ENCODE results near the gene CCDC33. TPM values are rescaled to one million over a fixed set of nuclear protein-coding genes. Genes with fewer than 3 reads are reported as not detected.

Gene CCDC33
- total and polyA plus RNA-seq, 2 donors (not counting 1 experiment from before 2014, with no cell fraction given): not detected

GRCh38 chr15:74239051-74239705 is 3.1 kb downstream of the CCDC33 start:
- H3K4me3 ChIP-seq (ENCODE audit: control extremely low read depth in 1 of 5, extremely low read depth in 1 of 5, insufficient read depth in 1 of 5, low read depth in 2 of 5, low read length in 4 of 5): no peak overlapping the region
- H3K4me3 Mint-ChIP-seq: no peak overlapping the region
- H3K27me3 Mint-ChIP-seq: peaks cover 23% of the 10 kb centered on the region
- intact Hi-C loops (cut with micrococcal nuclease): no loop called here
- H4K20me1 ChIP-seq (ENCODE audit: control insufficient read depth, insufficient read depth, low read length, poor library complexity, severe bottlenecking): no peaks in the 10 kb centered on the region
- no peaks in the 10 kb centered on the region for H3K9me3 ChIP-seq (ENCODE audit: control extremely low read depth in 1 of 3, control insufficient read depth in 2 of 3, insufficient read depth in 1 of 3, low read length in 2 of 3)
- H2AFZ ChIP-seq (ENCODE audit: insufficient read depth, low read depth, low read length, poor library complexity, severe bottlenecking): no peak overlapping the region
- H3K36me3 ChIP-seq (replicated peaks in 1 of 2; ENCODE audit: control extremely low read depth in 1 of 2, control insufficient read depth in 1 of 2, extremely low read depth in 1 of 2, insufficient read depth in 2 of 2, low read length in 1 of 2): no peaks in the 10 kb centered on the region
- ATAC-seq (ENCODE audit: low read depth): no peak
- no peak for TF ChIP-seq EZH2 (IDR thresholded peaks at IDR 0.05; ENCODE audit: borderline replicate concordance, insufficient read depth, low read depth, low read length, poor library complexity, severe bottlenecking)
- TF ChIP-seq CTCF (IDR thresholded peaks at IDR 0.05): no peak
- POLR2A ChIA-PET: interaction anchor here (0.6 kb wide), 1 partner anchor 1128 kb away, joined by 3 read pairs; no protein-coding TSS in a partner anchor
- H3K9me3 Mint-ChIP-seq (ENCODE audit: insufficient read depth): no peaks in the 10 kb centered on the region
- H3K9ac ChIP-seq (ENCODE audit: low read length): no peak overlapping the region
- H3K4me2 ChIP-seq (replicated peaks; ENCODE audit: low read depth, low read length, poor library complexity, severe bottlenecking): no peak overlapping the region
- H3K4me1 ChIP-seq (ENCODE audit: control insufficient read depth in 2 of 2, insufficient read depth in 2 of 2, low read length in 2 of 2): peaks cover 0 to 16% of the 10 kb centered on the region in 2 donors
- no peak overlapping the region for H3K27ac Mint-ChIP-seq
- H3K4me1 Mint-ChIP-seq: peaks cover 13% of the 10 kb centered on the region
- no peaks in the 10 kb centered on the region for H3K79me2 ChIP-seq (ENCODE audit: control insufficient read depth, insufficient read depth, low read length)
- WGBS (ENCODE audit: insufficient coverage): 81% methylated on average over 4 of the region's 6 CpGs
- CTCF ChIA-PET: interaction anchor here (0.9 kb wide), 1 partner anchor 9 kb away, joined by 3 read pairs; no protein-coding TSS in a partner anchor
- no peak for DNase-seq
- peaks cover 0 to 4% (median under 1%) of the 10 kb centered on the region in 4 experiments for H3K27me3 ChIP-seq (replicated peaks in 1 of 4; ENCODE audit: control extremely low read depth in 1 of 4, control insufficient read depth in 3 of 4, insufficient read depth in 4 of 4, low read length in 3 of 4)
- no peak overlapping the region for H3K27ac ChIP-seq (ENCODE audit: low read length in 2 of 2)

- WGBS (ENCODE audit: insufficient coverage): 4% methylated on average over 3 of the region's 5 CpGs
Observed at GRCh38 chr15:74240002-74240568, 4.0 kb downstream of the CCDC33 start.

More at GRCh38 chr15:74240002-74240568, 4.0 kb downstream of the CCDC33 start:
- ATAC-seq (ENCODE audit: low read depth) (no peak), DNase-seq (no peak)
- Histone ChIP-seq H4K20me1 (ENCODE audit: control insufficient read depth, insufficient read depth, low read length, poor library complexity, severe bottlenecking) (no peaks in the 10 kb centered on the region), H3K79me2 (ENCODE audit: control insufficient read depth, insufficient read depth, low read length) (no peaks in the 10 kb centered on the region), H3K4me1 (ENCODE audit: control insufficient read depth in 2 of 2, insufficient read depth in 2 of 2, low read length in 2 of 2) (peaks cover 0 to 14% of the 10 kb centered on the region in 2 donors), H2AFZ (ENCODE audit: insufficient read depth, low read depth, low read length, poor library complexity, severe bottlenecking) (no peak overlapping the region), H3K9ac (ENCODE audit: low read length) (no peak overlapping the region), H3K27me3 (replicated peaks in 1 of 4; ENCODE audit: control extremely low read depth in 1 of 4, control insufficient read depth in 3 of 4, insufficient read depth in 4 of 4, low read length in 3 of 4) (peaks cover 0 to 12% (median 5%) of the 10 kb centered on the region in 4 experiments), H3K4me2 (replicated peaks; ENCODE audit: low read depth, low read length, poor library complexity, severe bottlenecking) (no peak overlapping the region), H3K36me3 (replicated peaks in 1 of 2; ENCODE audit: control extremely low read depth in 1 of 2, control insufficient read depth in 1 of 2, extremely low read depth in 1 of 2, insufficient read depth in 2 of 2, low read length in 1 of 2) (no peaks in the 10 kb centered on the region), H3K27ac (ENCODE audit: low read length in 2 of 2) (no peak overlapping the region), H3K4me3 (ENCODE audit: control extremely low read depth in 1 of 5, extremely low read depth in 1 of 5, insufficient read depth in 1 of 5, low read depth in 2 of 5, low read length in 4 of 5) (no peak overlapping the region), H3K9me3 (ENCODE audit: control extremely low read depth in 1 of 3, control insufficient read depth in 2 of 3, insufficient read depth in 1 of 3, low read length in 2 of 3) (no peaks in the 10 kb centered on the region)
- H3K4me3 Mint-ChIP-seq: no peak overlapping the region
- no peaks in the 10 kb centered on the region for H3K9me3 Mint-ChIP-seq (ENCODE audit: insufficient read depth)
- H3K4me1 Mint-ChIP-seq: peaks cover 16% of the 10 kb centered on the region
- peaks cover 32% of the 10 kb centered on the region for H3K27me3 Mint-ChIP-seq
- POLR2A ChIA-PET: no interaction called here
- intact Hi-C loops (cut with micrococcal nuclease): no loop called here
- no peak overlapping the region for H3K27ac Mint-ChIP-seq
- CTCF ChIA-PET: no interaction called here
- TF ChIP-seq CTCF (IDR thresholded peaks at IDR 0.05) (no peak), EZH2 (IDR thresholded peaks at IDR 0.05; ENCODE audit: borderline replicate concordance, insufficient read depth, low read depth, low read length, poor library complexity, severe bottlenecking) (no peak)
